Mucosa of rectum (tissue), 2 donors: ENCODE measurements around the gene PTPRD.
A peak's percentile ranks its signal among the peaks of the same experiment; 100 is the strongest.

ENCODE experiments used
- H3K27ac ChIP-seq, 2 donors: one replicate each; pipeline ENCODE4 v1.7.0; 2013; ENCODE audit warnings: inconsistent platforms in 2 of 2, low read depth in 2 of 2, low read length in 2 of 2
- H3K27me3 ChIP-seq, 2 donors: one replicate each; pipeline ENCODE4 v1.7.0; 2013; ENCODE audit warnings: low read length in 2 of 2; ENCODE audit not compliant: control insufficient read depth in 2 of 2, insufficient read depth in 2 of 2
- H3K36me3 ChIP-seq, 2 donors: one replicate each; pipeline ENCODE4 v1.7.0; 2013; ENCODE audit warnings: low read length in 2 of 2; ENCODE audit not compliant: control insufficient read depth in 2 of 2, insufficient read depth in 2 of 2
- H3K4me1 ChIP-seq, 2 donors: one replicate each; pipeline ENCODE4 v1.7.0; 2013; ENCODE audit warnings: low read length in 2 of 2, mild to moderate bottlenecking in 1 of 2; ENCODE audit not compliant: control insufficient read depth in 2 of 2, insufficient read depth in 2 of 2
- H3K4me3 ChIP-seq, 2 donors: one replicate each; pipeline ENCODE4 v1.7.0; 2013; ENCODE audit warnings: low read length in 2 of 2
- H3K9ac ChIP-seq, 2 donors: one replicate each; pipeline ENCODE4 v1.7.0; 2013; ENCODE audit warnings: low read length in 2 of 2, low read depth in 1 of 2, mild to moderate bottlenecking in 1 of 2
- H3K9me3 ChIP-seq, 2 donors: one replicate each; pipeline ENCODE4 v1.7.0; 2013; ENCODE audit warnings: low read length in 2 of 2; ENCODE audit not compliant: control insufficient read depth in 2 of 2
- donor health status: healthy.
- donor health status: Normal muscosa, but diverticular disease.

Gene PTPRD

DNA sequence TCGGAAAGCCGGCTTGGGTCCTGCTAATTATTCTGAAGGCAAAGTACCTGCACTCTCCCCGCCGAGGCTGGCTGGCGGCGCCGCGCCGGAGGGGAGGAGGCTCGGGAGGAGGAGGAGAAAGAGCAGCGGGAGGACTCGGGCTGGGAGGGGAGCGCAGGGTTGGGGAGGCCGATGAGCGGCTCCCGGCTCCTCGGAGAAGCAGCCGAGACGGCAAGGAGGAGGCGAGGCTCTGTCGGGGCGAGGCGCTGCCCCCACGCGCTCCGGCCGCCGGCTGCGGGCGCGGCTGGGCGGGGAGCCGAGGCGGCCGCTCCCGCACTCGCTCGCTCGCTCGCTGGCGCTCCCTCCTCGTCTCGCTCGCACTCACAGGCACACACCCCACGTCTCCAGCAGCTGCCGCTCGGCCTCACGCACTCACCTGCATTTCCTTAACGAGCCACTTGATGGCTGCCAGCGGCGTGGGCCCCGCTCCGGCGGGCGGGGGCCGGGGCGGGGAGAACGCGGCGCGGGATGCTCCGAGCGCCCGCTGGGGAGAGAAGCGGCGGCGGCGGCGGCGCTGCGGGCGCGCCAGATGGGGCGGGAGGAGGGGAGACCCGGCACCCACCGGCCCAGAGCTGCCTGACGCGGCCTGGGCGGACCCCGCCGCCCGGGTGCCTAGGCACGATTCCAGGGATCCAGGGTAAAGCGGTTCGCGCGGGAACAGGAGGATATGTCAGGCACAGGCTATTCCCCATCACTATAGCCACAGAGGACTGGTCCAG, at the start of gene PTPRD:
TSS of gene PTPRD (minus strand) at position 362 of the 758 bp plus-strand sequence.
- Histone ChIP-seq H3K4me1 (no peaks in the 10 kb centered on the region), H3K36me3 (no peaks in the 10 kb centered on the region), H3K9me3 (no peaks in the 10 kb centered on the region), H3K4me3 (peak within 1 kb of the TSS; percentile 26 to 46), H3K27me3 (peaks cover 14 to 22% of the 10 kb centered on the region in 2 donors), H3K9ac (no peak within 1 kb of the TSS), H3K27ac (no peak within 1 kb of the TSS)

DNA sequence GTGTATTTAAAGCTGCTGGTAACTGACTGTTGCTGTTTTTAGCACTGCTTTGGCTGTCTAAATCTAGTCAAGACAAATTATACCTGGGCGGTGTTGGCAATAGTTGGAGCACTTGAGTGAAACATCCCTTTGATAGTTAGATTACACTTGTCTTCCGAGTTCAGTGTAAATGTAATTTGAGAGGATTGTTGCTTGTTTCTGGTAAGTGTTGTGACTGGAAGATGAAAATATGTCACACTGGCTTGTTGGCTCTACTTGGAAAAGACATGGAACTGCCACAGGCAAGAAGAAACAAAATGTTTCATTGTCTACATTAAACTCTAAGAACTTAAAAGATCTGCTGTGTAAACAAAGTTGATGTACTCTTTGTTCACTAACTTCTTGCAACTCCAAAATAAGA, 49.2 kb upstream of the PTPRD start:
- no peaks in the 10 kb centered on the region for H3K4me1 ChIP-seq
- H3K36me3 ChIP-seq = no peaks in the 10 kb centered on the region
- no peaks in the 10 kb centered on the region for H3K27me3 ChIP-seq
- no peaks in the 10 kb centered on the region for H3K9me3 ChIP-seq
- H3K27ac ChIP-seq = no peak overlapping the region
- H3K4me3 ChIP-seq = no peak overlapping the region
- no peak overlapping the region for H3K9ac ChIP-seq

DNA sequence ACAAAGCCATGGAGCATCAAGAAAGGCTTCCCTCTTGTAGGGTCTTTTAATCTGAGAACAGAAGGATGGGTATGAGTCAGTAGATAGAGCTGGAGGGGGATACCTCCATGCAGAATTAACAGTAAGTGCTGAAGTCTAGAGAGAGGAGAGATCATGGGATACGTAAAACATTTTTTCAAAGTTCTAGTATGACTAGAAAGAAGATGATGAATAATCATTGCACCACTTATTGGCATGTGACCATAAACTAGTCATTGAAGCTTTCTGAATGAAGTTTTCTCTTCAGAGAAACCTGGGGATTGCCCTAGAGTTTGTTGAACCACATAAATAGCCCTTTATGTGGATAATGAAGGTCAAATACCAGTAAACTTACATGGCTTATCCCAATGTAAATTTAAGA, 48.6 kb upstream of the PTPRD start:
- Histone ChIP-seq H3K4me1 (no peaks in the 10 kb centered on the region), H3K27ac (no peak overlapping the region), H3K9ac (no peak overlapping the region), H3K36me3 (no peaks in the 10 kb centered on the region), H3K4me3 (no peak overlapping the region), H3K9me3 (no peaks in the 10 kb centered on the region), H3K27me3 (no peaks in the 10 kb centered on the region)

DNA sequence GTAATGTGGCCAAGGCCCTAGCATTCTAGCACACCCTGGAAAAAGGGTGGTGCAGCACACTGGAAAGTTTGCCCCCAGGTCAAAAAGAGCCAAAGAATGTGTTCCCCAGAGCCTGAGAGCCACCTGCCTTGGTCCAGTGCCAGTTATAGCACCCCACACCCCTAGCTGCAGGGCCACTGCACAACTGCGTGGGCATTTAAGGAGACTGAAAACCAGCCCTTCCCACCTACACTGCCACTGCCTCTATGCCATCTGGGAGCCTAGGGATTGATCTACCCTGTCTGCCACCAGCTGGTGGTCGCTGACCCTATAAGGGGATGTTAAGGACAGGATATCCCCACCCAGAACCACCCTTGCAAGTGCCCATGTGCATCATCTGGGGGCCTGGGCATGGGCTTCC, 38.2 kb upstream of the PTPRD start:
- Histone ChIP-seq H3K27ac (no peak overlapping the region), H3K4me3 (no peak overlapping the region), H3K9me3 (peaks cover 0 to 6% of the 10 kb centered on the region in 2 donors), H3K9ac (no peak overlapping the region), H3K36me3 (no peaks in the 10 kb centered on the region), H3K4me1 (no peaks in the 10 kb centered on the region), H3K27me3 (no peaks in the 10 kb centered on the region)

DNA sequence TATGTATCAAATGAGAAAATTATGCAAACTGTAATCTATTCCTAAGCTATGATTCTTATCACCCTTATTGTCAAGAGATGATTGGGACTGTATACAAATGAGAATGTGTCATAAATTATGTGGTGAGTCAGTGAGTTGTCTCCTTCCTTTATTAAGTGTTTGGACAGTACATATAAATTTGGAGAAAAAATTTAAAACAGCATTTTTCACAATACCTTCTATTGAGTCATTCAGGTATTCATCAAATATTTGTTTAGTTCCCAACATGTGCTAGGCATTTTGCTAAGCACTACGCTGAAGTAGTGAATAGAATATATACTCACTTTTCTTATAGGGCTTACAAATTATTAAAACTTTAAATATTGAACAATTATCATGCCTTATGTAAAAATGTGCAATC, 36.3 kb upstream of the PTPRD start:
- no peak overlapping the region for H3K4me3 ChIP-seq
- no peak overlapping the region for H3K9ac ChIP-seq
- H3K27ac ChIP-seq = no peak overlapping the region
- no peaks in the 10 kb centered on the region for H3K27me3 ChIP-seq
- H3K36me3 ChIP-seq = no peaks in the 10 kb centered on the region
- H3K4me1 ChIP-seq = no peaks in the 10 kb centered on the region
- peaks cover 0 to 6% of the 10 kb centered on the region in 2 donors for H3K9me3 ChIP-seq

DNA sequence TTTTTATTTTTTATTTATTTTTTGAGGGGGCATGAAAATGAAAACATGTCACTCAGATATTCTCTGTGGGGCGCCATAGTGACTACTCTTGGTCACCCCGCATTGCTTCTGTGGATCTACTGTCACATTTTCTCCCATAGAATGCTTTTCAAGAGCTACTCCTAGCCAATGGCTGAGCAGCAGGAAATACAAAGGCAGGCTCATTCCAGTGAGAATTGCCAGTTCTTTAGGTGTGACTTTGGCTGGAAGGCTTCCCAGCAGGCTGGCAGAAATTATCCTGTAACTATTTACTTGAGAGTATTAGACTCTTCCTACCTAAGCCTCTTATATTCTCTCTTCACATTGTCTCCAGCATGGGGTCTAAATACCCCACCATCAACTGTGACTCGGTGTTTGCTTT, 21.0 kb upstream of the PTPRD start:
- Histone ChIP-seq H3K27ac (no peak overlapping the region), H3K9me3 (no peaks in the 10 kb centered on the region), H3K27me3 (no peaks in the 10 kb centered on the region)

DNA sequence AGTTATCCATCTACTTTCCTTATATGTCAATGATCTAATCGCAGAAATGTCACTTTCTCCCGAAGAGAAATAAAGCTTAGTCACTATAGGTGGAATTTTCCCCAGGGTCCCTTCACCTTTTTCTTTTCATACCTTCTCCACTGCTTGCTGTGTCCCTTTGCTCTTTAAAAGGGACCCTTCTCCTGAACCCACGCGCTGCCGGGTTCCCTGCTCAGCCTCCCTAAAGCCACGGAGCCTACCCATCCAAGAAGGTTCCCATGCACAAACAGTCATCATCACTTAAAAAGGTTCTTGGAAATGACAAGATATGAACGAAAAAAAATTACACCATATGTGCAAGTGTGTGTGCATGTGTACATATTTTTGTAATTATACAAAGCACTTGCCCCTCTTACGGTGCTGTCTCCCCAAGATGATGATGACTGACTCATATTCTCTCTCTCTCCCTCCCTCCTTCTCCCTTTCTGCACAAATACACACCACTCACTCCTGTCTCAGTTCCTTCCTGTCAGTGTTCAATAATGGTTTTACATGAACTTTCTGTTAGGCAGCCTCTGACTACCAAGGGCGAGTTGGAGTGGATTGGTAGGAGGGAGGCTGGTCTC, 1.5 kb upstream of the PTPRD start:
- Histone ChIP-seq H3K27ac (no peak overlapping the region), H3K27me3 (peaks cover 14 to 22% of the 10 kb centered on the region in 2 donors), H3K4me3 (no peak overlapping the region)

More for the DNA sequence above, 21.0 kb upstream of the PTPRD start:
- Histone ChIP-seq H3K4me1 (no peaks in the 10 kb centered on the region), H3K4me3 (no peak overlapping the region), H3K36me3 (no peaks in the 10 kb centered on the region), H3K9ac (no peak overlapping the region)

DNA sequence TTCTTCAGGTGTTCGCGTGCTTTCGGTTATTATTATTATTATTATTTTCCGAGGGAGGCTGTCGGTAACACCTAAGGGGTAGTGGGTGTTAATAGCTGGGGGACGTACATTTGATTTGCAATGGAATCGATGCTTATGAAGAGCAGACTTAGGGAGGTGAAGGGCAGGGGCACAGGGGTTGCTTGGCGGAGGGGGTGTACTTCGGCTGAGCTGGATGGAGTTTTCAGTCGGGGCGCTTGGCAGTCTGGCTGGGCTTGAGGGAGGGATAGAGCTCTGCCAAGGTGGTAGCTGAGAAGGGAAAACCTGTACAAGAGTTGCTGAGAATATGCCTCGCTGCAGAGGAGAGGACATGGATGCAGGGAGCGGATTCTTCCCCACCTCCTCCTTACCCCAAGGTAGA, 617 bp upstream of the PTPRD start:
- no peaks in the 10 kb centered on the region for H3K36me3 ChIP-seq
- H3K27ac ChIP-seq = no peak overlapping the region
- peak overlapping the region in 1 of 2 donors; percentile 46 for H3K4me3 ChIP-seq
- H3K27me3 ChIP-seq = peaks cover 14 to 22% of the 10 kb centered on the region in 2 donors
- no peaks in the 10 kb centered on the region for H3K9me3 ChIP-seq
- H3K4me1 ChIP-seq = no peaks in the 10 kb centered on the region
- no peak overlapping the region for H3K9ac ChIP-seq

More for the DNA sequence above, 1.5 kb upstream of the PTPRD start:
- Histone ChIP-seq H3K36me3 (no peaks in the 10 kb centered on the region), H3K9ac (no peak overlapping the region), H3K9me3 (no peaks in the 10 kb centered on the region), H3K4me1 (no peaks in the 10 kb centered on the region)

DNA sequence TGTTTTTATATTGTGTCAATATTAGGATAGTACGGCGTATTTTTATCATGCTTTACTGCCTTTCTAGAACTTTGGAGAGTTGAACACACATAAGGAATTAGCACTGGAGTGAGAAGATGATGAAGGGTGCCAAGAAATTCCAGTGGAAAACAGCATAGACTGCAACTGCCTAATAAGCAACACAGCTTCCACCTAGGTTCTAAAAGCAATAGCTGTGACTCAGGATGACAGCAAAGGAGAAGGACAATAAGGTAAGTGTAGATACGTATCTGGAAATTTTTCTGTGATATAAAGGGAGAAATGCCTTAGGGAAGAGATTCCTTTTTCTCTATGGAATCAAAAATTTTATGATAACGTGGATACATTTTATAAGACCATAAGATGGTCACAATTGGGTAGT, 7.4 kb downstream of the PTPRD start:
- Histone ChIP-seq H3K4me3 (no peak overlapping the region), H3K27me3 (no peaks in the 10 kb centered on the region), H3K27ac (no peak overlapping the region), H3K36me3 (no peaks in the 10 kb centered on the region), H3K9me3 (no peaks in the 10 kb centered on the region), H3K4me1 (no peaks in the 10 kb centered on the region), H3K9ac (no peak overlapping the region)

DNA sequence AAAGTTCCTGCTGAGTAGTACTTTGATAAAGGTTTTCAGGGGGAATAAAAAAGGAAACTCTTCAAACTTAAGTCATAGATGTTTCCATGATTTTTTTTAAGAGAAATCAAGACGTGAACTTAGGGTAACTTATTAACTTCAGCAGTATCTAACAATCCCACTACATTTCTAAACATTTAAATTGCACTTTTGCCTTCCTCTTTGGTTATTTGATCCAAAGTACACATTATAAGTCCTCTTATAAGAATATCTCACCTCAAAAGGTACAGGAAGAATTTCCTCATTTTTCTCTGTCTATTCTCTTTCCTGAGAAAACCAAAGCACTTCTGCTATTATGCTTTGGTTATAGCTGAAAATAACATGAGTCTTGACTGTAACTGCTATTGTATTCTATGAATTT, 7.9 kb downstream of the PTPRD start:
- no peaks in the 10 kb centered on the region for H3K36me3 ChIP-seq
- H3K4me1 ChIP-seq = no peaks in the 10 kb centered on the region
- no peaks in the 10 kb centered on the region for H3K27me3 ChIP-seq
- no peak overlapping the region for H3K4me3 ChIP-seq
- H3K9me3 ChIP-seq = no peaks in the 10 kb centered on the region
- H3K27ac ChIP-seq = no peak overlapping the region
- no peak overlapping the region for H3K9ac ChIP-seq
